ENCODE results near the gene BAHCC1.

Gene BAHCC1

GRCh38 chr17:81473019-81473418, 77.8 kb downstream of the BAHCC1 start:
- in situ Hi-C loops (cut with HindIII; ENCODE audit: low pct_ligation_motif_present, low sequenced_read_pairs), result no loop called here
- H3K36me3 ChIP-seq (replicated peaks), result no peaks in the 10 kb centered on the region
- DNase-seq, result no peak
- TF ChIP-seq CTCF (IDR thresholded peaks at IDR 0.05; ENCODE audit: low read depth, low read length, missing control alignments), result no peak
- H3K27ac ChIP-seq, result no peak overlapping the region
- H3K27me3 ChIP-seq (replicated peaks), result no peaks in the 10 kb centered on the region
- no peak overlapping the region for H3K4me3 ChIP-seq (ENCODE audit: low read depth, low read length)

GRCh38 chr17:81474958-81475357, 79.7 kb downstream of the BAHCC1 start:
- Histone ChIP-seq H3K36me3 (replicated peaks) (no peaks in the 10 kb centered on the region), H3K27ac (no peak overlapping the region), H3K27me3 (replicated peaks) (no peaks in the 10 kb centered on the region), H3K4me3 (ENCODE audit: low read depth, low read length) (no peak overlapping the region)
- in situ Hi-C loops (cut with HindIII; ENCODE audit: low pct_ligation_motif_present, low sequenced_read_pairs), result no loop called here
- DNase-seq, result no peak
- TF ChIP-seq CTCF (IDR thresholded peaks at IDR 0.05; ENCODE audit: low read depth, low read length, missing control alignments), result no peak

DNA sequence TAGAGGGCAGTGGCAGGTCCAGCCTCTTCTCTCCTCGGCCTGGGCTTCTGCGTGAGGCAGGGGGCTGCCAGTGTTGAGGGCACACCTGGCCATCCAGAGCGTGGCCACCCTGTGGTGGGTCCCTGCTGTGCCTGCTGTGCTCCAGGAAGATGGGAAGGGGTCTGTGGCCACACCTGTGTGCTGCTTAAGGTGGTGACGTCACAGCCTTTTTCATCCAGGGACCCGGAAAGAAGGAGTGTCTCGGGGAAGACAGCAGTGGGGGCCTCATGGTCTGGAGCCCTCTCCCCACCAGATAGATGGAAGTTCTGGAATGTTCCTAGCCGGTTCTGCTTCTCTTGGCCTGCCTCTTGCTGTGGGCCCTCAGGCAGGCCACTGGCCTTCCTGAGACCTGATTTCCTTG, 80.8 kb downstream of the BAHCC1 start:
- Histone ChIP-seq H3K36me3 (replicated peaks) (no peaks in the 10 kb centered on the region), H3K27me3 (replicated peaks) (no peaks in the 10 kb centered on the region), H3K4me3 (ENCODE audit: low read depth, low read length) (no peak overlapping the region), H3K27ac (no peak overlapping the region)
- no peak for TF ChIP-seq CTCF (IDR thresholded peaks at IDR 0.05; ENCODE audit: low read depth, low read length, missing control alignments)
- in situ Hi-C loops (cut with HindIII; ENCODE audit: low pct_ligation_motif_present, low sequenced_read_pairs), result no loop called here
- no peak for DNase-seq

DNA sequence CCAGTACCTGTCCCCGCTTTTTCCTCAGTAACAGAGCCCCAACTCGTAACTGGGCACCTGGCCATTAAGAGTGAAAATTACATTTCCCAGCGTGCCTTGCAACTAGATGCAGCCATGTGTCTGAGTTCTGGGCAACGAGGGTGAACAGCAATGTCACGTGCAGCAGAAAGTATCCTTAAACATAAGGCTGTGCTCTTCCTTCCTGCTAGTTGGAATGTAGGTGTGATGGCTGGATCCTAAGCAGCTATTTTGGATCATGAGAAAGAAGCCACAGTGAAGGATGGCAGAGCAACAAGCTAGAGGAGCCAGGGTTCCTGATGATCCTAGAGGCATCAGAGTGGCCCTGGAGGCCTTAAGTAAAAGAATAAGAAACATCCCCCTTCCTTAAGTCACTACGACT, 81.4 kb downstream of the BAHCC1 start:
- H3K27ac ChIP-seq, result no peak overlapping the region
- H3K4me3 ChIP-seq (ENCODE audit: low read depth, low read length), result no peak overlapping the region
- H3K36me3 ChIP-seq (replicated peaks), result no peaks in the 10 kb centered on the region
- no peaks in the 10 kb centered on the region for H3K27me3 ChIP-seq (replicated peaks)
- DNase-seq, result no peak
- no peak for TF ChIP-seq CTCF (IDR thresholded peaks at IDR 0.05; ENCODE audit: low read depth, low read length, missing control alignments)
- in situ Hi-C loops (cut with HindIII; ENCODE audit: low pct_ligation_motif_present, low sequenced_read_pairs), result no loop called here

- Histone ChIP-seq H3K27ac (no peak overlapping the region), H3K4me3 (ENCODE audit: low read depth, low read length) (no peak overlapping the region), H3K27me3 (replicated peaks) (no peaks in the 10 kb centered on the region), H3K36me3 (replicated peaks) (no peaks in the 10 kb centered on the region)
- no peak for DNase-seq
- in situ Hi-C loops (cut with HindIII; ENCODE audit: low pct_ligation_motif_present, low sequenced_read_pairs), result no loop called here
- no peak for TF ChIP-seq CTCF (IDR thresholded peaks at IDR 0.05; ENCODE audit: low read depth, low read length, missing control alignments)
Observed at GRCh38 chr17:81477173-81477572, 81.9 kb downstream of the BAHCC1 start.

DNA sequence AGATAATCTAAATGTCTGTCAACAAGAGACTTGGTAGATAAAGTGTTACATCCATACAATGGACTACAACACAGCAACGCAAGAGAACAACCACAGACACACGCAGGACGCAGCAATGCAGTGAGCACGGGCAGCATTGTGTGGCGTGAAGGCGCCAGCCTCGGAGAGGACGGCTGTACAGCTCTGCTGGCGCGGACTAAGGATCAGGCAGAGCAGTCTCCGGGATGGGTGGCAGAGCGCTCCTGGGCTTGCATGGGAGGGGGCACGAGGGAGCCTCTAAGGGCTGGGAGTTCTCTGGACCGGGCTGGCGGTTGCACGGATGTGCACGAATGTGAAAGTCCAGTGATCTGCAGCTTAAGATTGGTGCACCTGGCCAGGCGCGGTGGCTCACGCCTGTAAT, 82.9 kb downstream of the BAHCC1 start:
- in situ Hi-C loops (cut with HindIII; ENCODE audit: low pct_ligation_motif_present, low sequenced_read_pairs), result no loop called here
- TF ChIP-seq CTCF (IDR thresholded peaks at IDR 0.05; ENCODE audit: low read depth, low read length, missing control alignments), result no peak
- Histone ChIP-seq H3K4me3 (ENCODE audit: low read depth, low read length) (no peak overlapping the region), H3K27ac (no peak overlapping the region), H3K36me3 (replicated peaks) (no peaks in the 10 kb centered on the region), H3K27me3 (replicated peaks) (no peaks in the 10 kb centered on the region)
- DNase-seq, result no peak
